ENCODE results near the gene CFC1.
"Not testable (repeated sequence)": the region's sequence is repeated elsewhere in the genome, so short reads cannot be mapped to it uniquely, and the experiment has no call there.

CFC1 gene
- total RNA-seq = 0 reads per million in 4 experiments

DNA sequence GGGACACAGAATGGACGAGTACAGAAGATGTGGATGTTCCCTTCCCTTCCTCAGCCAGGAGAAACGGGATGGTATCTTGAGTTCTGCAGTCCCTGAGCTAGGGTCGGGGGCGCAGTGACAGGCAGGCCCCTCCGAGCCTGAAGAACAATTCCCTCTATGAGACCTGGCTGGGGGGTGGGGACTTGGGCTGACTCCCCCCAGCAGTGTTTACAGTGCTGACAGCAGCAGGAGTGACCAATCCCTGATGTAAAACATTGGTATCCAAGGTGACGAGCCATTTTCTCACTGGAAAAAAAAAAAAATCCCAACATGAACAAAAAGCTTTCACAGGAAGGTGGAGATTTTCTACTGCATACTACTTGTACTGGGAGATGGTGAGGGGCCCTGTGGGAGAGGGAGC lies at the start of gene CFC1:
TSS of gene CFC1 (minus strand) at position 183 of the 400 bp plus-strand sequence. CDS start 288 bp downstream, outside the sequence.
- DNase-seq = not testable (repeated sequence)

DNA sequence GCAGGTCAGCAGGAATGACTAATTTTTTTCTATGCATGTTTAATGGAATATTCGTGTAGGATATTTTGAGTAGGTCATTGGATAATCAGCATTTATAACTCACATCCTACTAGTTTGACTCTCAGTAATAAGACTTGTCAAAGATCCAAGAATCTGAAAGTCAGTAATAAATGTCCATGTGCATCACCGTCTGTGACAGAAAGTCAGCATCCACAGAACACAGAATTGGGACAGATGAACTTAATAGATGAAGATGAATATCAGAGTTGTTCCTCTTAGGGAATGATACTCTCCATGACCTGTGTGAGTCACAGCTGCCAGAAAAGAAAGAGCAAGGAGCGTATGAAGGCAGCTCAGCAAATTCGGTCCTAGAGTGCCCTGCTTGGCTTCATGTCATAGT lies 42.3 kb upstream of the CFC1 start:
- DNase-seq = not testable (repeated sequence)

DNA sequence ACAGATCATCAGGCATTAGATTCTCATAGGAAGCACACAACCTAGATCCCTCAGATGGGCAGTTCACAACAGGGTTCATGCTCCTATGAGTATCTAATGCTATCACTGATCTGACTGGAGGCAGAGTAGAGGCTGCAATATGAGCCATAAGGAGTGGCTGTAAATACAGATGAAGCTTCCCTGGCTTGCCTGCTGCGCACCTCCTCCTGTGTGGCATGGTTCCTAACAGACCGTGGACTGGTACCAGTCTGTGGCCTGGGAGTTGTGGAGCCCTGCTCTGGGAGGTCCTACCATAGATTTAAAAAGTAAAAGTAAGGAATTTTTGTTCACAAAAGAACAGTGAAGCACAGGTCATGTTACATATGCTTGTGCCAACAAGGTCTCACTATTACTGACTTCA lies 39.6 kb upstream of the CFC1 start:
- DNase-seq = not testable (repeated sequence)

DNA sequence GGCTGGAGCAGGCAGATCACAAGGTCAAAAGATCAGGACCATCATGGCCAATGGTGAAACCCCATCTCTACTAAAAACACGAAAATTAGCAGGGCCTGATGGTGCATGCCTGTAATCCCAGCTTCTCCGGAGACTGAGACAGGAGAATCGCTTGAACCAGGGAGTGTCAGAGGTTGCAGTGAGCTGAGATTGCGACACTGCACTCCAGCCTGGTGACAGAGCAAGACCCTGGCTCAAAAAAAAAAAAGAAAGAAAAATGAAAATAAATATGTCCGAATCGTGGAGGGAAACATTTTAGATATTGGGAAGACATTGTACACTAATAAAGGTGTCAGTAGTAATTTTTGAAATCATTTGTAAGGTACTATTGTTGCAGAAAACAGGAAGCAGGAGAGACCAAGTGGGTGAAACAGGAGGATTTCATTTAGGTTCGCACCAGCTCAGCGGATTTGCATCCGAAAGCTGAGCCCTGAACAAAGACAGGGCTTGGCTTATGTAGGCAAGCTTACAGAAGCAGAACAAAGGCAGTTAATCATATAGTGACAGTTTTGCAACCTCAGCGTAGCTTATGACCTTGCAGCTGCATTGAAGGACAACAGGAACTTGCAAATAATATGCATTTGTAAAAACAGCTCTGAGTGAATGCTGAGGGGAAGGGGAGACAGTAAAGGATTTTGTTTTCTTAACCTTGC lies 29.6 kb upstream of the CFC1 start:
- DNase-seq = not testable (repeated sequence)

DNA sequence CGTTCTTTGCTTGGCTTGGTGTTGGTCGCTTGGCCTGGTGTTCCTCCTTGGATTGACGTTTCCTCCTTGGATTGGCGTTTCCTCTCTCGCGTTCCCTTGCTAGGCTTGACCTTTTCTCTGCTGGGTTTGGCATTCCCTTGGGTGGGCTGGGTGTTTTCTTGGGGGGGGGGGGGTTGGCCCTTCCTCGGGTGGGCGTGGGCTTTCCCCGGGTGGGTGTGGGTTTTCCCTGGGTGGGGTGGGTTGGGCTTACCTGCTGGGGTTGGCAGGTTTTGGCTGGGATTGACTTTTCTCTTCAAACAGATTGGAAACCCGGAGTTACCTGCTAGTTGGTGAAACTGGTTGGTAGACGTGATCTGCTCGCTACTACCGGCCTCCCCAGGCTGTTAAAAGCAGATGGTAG lies 11.8 kb upstream of the CFC1 start, which contains the start of gene POTEJ:
TSS of gene POTEJ (plus strand) at position 301 of the 400 bp plus-strand sequence. CDS start at position 394, 93 bp downstream.
- not testable (repeated sequence) for DNase-seq

- DNase-seq = not testable (repeated sequence)
These were observed 11.1 kb upstream of the CFC1 start for GRCh38 chr2:130610486-130610885.

DNA sequence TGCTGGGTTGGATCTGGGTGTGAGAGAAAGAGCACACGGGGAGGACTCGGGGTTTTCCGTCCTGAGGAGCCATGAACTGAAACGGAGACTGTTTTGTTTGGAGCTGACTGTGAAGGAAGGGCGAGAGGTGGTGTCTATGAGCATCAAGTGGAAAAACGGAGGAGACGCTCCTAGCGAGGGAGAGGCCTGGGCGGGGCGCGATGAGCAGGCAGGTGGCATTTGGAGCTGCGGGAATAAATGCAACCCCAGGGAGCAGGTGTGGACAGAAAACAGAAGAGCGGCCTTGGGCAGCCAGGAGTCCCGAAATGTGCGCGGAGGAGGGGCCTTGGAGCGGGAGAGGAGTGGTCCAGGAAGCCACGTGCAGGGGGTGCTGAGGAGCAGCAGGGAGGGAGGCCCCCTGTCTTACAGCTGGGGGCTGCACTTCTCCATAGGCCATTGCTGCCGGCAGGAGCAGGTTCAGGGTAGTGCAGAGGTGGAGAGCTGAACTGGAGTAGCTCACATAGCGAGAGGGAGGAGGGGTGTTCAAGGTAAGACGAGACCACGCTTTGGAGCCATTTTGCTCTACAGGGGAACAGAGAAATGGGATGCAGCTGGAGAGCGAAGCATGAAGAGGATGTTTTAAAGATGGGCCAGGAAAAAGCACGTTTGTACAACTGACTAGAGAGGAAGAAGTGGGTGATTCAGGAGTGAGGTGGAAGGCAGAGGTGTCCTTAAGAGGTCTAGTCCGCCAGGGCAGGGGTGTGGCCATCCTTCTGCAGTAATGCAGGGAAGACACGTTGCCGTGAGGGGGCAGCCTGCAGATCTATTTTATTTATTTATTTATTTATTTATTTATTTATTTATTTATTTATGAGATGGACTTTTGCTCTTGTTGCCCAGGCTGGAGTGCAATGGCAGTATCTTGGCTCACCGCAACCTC lies 9.9 kb upstream of the CFC1 start:
- DNase-seq = not testable (repeated sequence)

DNA sequence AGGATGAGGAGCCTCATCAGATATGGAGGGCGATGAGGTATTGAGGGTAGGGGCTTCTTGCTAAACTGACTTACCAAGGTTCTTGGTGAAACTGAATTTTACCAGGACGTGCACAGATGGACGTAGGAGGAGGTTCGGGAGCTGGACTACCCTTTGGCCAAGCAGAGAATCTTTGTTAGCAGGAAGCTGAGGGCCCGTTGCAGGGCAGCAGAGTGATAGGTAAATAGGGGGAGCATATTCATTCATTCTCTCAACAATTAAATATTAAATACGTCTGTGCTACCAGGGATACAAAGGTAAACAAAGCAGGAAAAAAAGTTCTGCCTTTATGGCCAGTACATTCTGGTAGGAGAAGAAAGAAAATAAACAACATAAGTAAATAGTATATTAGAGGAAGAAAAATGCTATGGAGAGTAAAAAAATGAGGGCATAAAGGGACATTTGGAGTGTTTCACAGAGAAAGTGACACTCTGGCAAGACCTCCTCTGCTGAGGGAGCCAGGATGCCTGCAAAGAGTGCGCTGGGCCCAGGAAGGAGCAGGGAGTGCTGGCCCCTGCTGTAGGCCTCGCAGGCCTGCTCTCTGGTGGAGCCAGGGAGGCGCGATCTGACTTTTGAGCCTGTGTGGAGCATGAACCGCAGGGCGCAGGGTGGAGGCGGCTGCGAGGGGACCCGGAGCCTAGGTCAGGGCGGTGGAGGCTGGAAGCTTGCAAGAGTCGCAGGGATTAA lies 9.1 kb upstream of the CFC1 start:
- DNase-seq = not testable (repeated sequence)

DNA sequence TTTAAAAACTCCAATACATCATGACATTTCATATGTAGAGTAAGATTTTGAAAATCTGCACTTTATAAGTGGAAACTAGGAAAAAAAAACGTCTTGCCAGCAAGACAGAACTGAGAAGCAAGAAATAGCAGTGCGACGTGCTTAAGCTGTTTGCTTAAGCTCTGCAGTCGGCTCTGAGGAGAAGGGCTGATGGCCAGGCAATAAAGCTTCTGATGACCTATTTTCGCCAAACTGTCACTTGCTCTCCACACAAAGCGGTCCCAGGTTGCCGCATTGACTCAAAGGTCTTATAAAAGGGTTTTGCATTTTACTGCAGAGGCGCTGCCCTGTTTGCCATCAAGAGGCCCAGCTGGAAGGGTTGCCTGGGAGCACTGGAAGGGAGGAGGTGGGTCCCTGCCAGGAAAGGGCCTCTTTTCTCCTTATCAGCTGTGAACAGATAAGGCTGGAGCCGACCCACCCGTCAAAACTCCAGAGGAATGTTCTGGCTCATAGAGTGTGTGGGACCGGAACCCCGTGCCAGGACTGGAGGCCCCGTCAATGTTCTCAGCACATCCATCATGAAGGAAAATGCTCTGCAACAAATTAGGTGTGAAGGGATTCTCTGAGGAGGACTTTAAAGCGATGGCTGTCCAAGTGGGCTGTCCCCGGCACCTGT lies 2.4 kb upstream of the CFC1 start:
- DNase-seq = not testable (repeated sequence)

- DNase-seq = not testable (repeated sequence)
These were observed 551 bp upstream of the CFC1 start for GRCh38 chr2:130599926-130600325.

GRCh38 chr2:130598463-130598862 lies 912 bp downstream of the CFC1 start:
- not testable (repeated sequence) for DNase-seq

GRCh38 chr2:130597994-130598393 lies 1.4 kb downstream of the CFC1 start:
- DNase-seq = not testable (repeated sequence)

DNA sequence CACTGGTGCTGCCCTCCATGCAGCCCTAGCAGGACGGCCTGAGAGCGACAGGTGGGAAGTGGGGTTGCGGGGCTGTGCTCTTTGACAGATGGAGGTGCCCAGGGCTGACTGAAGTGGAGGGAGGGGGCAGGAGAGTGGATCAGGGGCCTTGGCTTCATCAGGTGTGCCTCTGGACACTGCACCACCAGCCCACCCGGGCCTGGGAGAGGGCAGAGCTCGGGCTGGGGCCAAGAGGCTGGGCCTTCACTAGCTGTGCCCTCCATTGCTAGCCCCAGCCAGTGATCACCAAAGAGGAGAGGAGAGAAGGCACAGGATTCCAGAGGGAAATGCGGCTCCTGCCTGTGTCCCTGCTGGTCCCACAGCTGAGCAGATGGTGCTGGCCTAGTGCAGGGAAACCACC lies 2.6 kb downstream of the CFC1 start:
- not testable (repeated sequence) for DNase-seq

GRCh38 chr2:130594011-130594410 lies 5.4 kb downstream of the CFC1 start:
- DNase-seq = not testable (repeated sequence)

GRCh38 chr2:130592791-130593414 lies 6.5 kb downstream of the CFC1 start:
- not testable (repeated sequence) for DNase-seq

- DNase-seq = not testable (repeated sequence)
These were observed 8.5 kb downstream of the CFC1 start for GRCh38 chr2:130590842-130591359.

DNA sequence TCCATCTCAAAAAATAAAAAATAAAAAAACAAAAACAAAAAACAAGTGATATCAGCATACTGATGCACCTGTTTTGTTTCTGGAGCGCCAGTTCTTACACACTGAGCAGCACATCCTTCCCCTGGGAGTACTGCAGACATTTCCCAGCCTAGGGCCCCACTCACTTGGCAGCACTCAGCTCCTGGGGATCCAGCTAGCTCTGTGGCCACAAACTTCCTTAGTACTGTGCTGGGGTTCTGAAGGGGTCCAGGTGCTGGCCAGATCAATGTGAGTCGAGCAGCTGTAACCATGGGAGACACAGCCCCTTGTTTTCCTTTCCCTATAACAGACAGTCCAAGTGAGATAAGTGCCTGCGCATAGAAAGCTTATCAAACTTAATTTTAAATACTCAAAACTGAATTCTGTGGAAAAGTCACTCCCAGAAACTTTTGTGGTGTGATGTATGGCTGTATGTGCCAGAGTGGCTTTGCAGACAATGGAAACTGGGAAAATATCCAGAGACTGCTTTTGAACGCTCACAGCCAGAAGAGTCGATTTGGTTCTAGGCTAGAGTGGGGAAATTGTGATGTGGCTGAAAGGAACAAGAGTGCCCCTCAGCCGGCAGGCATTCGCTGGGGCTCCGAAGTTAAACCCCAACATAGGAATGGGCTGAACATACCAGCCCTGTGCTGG lies 9.1 kb downstream of the CFC1 start:
- not testable (repeated sequence) for DNase-seq

GRCh38 chr2:130588688-130589458 lies 10.5 kb downstream of the CFC1 start:
- not testable (repeated sequence) for DNase-seq

DNA sequence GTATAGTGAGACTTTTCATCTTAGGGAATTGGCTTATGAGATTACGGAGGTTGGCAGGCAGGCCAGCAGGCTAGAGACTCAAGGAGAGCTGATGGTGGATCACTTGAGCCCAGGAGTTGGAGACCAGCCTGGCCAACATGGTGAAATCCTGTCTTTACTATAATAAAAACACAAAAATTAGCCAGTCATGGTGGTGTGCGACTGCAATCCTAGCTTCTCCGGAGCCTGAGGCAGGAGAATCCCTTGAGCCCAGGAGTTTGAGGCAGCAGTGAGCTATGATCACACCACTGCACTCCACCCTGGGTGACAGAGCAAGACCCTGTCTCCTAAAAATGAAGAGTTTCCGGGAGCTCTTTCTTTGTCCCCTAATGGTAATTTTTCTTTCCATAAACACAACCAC lies 14.6 kb downstream of the CFC1 start:
- DNase-seq = not testable (repeated sequence)

DNA sequence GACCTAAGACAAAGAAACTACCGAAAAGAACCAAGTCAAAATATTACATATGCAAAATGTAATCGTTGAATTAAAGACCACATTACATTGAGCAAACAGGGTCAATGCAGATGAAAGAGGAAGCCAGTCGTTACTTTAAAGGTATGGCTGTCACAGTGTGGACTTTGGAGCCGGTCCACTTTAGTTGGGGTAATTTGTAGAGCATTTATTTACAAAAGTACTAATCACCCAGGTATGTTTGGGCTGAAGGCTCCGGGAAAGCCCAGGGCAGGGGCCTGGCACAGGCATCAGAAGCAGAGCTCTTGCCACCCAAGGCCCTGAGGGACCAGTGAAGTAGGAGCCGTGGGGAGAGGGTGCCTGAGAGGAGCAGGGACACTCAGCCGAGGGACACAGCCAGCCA lies 15.8 kb downstream of the CFC1 start:
- not testable (repeated sequence) for DNase-seq

Data from effector CD8-positive, alpha-beta T cell (primary cell).